Right forelimb (tissue), 1 donor: ENCODE data around the gene GPRIN3.
"Not testable (repeated sequence)": the region's sequence is repeated elsewhere in the genome, so short reads cannot be mapped to it uniquely, and the experiment has no call there.

Experiments used
- DNase-seq: peaks from one replicate; pipeline ENCODE4 v3.0.0-alpha.2; 2018

Gene GPRIN3

DNA sequence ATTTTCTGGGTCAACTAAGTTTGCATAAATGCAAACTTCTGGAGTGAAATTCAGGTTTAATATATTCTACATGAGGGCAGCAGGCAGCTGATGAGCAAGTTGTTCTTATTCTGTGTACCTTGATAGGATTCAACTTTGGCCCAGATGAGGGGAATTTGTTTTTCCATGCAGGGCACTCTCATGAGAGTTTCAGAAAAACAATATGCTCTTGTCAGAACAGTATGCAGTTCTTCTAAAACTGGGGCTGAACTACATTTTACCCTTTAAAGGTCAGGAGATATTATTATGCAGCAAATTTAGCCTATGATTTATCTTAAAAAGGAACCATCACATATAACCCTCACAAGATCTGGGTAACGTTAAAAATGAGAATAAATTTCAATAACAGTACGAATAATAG, 19.2 kb downstream of the GPRIN3 start:
- no peak for DNase-seq

DNA sequence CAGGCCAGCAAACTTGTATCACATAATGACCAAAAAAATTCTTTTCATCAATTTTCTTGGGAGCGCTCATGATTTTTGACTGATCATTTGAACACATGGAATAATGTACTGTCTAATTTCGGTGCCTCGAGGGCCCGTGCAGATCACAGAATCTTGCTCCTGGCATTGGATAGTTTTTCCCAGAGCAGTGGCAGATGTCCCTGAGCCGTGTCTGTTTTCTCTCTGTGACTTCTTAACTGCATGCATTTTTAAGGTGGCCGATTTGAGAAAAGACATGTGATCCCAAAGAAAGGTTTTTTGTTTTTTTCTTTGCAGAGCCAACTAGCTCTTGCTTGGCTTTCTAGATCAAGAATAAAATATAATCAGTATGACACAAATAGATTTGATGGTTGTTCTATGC, 19.7 kb downstream of the GPRIN3 start:
- no peak for DNase-seq

DNA sequence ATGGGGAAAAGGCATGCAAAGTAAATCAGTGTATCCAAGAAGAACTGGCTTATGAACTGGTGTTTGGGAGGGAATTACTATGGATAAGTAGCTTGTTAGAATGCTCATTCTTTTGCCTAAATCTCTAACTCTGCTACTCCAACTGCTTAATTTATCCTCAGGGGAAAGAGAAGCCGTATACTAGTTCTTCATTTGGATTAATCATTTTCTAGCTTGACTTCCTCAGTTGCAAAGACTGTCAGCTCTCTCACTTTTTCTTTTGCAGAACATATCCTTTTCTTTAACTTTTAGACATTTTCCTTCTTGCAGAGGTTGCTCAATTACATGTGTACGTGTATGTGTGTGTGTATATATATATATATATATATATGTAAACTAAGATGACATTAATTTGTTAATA, 21.9 kb downstream of the GPRIN3 start:
- no peak for DNase-seq

DNA sequence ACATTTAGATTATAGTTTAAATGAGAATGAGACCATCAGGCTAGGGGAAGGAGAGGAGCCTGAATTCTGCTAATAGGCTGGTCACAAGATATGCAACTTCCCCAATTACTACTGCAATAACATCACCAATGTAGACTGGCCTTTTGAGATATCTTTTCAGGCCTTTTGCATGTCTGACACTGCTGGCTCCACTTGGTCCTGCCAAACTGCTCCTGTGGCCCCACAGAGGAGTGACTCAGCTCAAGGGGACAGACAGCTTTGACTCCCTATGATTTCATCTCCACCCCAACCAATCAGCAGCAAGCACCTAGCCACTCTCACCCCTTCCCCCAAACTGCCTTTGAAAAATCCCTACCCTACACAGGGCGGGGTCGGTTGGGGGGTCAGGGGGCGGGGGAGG, 22.8 kb downstream of the GPRIN3 start:
- DNase-seq: no peak

DNA sequence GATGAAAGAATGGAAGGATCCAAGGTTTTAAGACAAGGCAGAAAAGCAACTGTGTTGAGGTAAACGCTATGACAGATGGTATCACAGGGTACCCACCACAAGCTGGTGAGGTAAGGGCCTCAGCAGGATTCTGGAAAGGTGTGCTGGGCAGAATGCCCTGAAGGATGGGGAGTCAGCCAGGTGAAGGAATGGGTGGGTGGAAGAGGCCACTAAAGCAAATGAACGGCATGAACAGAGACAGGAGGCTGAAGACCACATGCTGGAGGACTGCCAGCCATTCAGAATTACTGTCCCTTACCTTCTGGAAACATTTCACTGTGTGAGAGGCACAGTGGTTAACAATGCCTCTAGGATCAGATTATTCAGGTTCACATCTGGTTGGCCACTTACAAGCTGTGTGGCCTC, 23.6 kb downstream of the GPRIN3 start:
- no peak for DNase-seq

DNA sequence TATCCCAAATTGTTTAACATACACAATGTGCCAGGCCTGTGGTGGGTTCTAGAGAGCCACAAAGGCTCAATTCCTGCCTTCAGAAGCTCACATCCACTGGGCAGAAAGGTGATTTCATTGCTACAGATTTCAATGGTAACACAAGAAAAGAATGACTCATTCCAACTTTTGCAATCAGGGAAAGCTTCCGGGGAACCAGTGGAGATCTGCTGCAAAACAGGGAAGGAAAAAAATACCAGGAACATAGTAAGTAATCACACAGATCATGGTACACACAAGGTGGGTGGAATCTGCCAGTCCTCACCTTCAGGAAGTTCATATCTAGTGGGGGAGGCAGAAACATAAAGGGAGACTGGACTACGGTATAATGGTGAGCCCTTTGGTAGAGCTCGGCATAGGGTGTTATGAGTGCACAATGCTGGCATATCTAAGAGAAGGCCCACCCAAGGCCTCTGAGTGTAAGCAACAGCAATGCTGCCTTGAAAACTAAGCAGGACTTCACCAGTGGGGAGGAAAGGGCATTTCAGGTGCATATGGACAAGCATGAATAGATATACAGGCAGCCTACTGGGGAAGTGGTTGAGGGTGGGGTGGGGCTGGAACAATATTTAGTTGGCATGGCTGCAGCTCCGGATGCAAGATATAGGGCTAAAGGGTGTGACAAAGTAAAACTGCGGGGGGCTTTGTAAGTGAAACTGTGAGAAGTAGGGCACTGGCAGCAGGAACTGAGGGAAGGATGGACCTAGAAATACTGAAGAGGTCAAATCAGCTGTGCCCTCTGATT, 24.2 kb downstream of the GPRIN3 start:
- no peak for DNase-seq

DNA sequence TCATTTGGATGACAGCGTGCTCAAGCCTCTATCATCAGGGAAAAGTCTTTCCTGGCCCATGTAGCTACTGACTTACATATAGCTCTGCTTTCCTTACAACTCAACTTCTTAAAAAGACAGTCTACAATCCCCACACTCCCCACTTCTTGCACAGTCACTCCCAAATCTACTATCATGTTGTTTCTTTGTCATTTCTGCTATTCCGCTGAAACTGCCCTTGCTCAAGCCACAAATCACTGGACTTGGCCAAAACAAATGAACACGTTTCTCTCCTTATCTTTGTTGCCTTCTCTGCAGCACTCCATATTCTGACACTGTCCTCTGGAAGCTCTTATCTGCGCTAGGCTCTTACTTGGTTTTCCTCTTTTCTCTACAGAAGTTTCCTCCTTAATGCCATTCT, 28.2 kb downstream of the GPRIN3 start:
- DNase-seq: no peak

DNA sequence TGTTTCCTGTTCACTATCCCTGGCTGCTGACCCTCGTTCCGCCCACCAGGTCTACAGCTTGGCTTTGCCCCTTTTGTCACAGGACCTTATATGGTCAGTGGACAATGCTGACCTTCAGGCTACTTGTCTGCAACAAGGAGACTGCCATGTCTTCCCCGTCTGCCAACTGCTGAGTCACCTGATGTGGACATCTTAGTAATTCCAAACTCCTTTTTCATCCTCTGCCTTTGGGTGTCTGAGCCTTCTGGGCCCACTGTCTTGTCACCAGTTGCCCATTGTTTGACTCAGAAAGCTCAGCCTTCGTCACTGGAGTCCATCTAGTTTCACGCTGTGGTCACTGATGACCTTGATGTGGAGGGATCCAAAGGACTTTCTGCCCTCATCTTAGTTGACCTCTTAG, 30.2 kb downstream of the GPRIN3 start:
- no peak for DNase-seq

DNA sequence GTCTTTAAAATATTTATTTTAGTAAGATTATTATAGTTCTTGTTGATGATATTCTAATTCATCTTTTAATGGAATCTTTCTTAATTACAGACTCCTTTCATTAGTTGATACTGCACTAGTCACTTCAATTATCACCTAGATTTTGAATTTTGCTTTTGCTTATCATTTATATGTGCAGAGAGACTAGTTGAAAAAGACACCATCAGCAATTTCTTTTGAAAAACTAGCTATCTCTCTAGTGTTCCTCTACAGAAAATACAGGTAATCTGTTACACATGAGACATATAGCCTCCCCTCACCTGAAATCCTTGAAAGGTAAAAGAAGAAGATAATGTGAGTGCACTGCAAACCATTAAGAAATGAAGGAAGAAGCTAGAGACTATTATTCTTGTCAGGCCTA, 31.3 kb downstream of the GPRIN3 start:
- no peak for DNase-seq

DNA sequence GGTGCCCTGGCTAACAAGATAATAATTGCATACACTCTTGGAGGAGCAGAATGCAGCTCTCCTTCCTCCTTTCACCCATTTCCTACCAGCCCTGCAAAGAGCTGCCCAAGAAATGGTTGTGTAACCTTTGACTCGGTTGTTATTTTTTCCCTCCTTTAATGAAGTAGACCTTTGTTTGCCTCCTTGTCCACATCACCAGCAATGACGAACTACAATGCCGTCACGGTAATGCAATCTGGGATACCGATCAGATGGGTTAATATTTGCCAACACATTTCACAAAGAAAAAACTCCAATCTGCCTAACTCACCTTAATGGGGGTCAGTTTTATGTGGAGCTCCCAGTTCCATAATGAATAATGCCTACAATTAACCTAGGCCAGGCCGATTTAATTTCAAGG, 32.0 kb downstream of the GPRIN3 start:
- no peak for DNase-seq

DNA sequence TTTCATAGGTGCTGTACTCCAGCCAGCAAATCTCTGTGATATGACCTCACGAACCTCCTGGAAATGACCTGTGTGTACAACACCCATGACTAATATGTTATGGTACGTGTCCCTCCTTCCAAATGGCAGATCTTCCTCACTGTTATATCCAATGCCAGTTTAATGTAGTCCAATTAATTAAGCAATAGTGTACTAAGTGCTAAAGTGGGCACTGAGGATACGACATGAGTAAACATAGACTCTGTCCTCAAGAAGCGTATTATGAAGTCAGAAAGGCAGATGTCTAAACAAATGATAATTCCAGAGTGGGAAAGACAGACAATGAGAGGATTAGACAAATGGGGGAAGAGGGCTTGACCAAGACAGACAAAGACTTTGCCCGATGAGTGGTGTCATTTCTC, 33.9 kb downstream of the GPRIN3 start:
- no peak for DNase-seq

DNA sequence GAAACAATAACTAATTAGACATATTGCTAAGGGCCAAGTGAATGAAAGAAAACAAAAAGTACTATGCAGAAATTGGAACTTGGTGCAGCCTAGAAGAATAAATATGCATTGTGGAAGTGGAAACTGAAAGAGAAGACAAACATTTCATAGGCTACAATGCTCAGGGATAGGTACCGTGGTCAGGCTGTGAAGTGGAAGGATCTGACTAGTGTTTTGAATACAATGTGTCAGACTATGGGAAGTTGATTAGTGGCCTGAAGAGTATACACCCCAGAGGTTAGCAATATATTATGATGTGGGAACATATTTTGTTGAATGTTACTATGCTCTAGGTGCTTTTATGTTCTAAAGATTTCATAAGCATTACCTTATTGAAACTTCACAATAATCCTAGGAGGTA, 36.8 kb downstream of the GPRIN3 start:
- DNase-seq: no peak

DNA sequence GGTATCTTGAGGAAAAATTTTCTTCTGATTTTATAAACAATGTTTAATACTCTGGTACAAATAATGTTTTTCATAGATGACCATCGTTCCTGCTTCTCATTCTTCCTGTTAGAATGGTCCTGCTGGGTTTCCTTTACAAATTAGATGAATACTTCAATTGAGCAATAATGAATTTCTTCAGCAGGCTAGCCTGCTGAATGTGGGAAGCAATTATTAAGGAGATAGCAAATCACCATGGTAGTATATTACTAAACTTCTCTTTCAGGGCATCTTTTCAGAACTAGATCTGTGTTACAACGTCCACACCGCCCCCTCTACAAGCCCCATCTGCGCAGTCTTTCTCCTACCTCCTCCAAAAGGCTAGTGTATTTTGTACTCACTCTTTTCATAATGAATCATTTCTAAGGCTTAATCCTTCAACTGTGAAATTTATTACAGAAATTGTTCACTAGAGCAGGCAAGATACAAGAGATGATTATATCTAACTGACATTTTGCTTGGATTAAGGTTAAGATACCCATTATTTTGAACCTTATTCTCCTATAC, 38.4 kb downstream of the GPRIN3 start:
- DNase-seq: no peak

DNA sequence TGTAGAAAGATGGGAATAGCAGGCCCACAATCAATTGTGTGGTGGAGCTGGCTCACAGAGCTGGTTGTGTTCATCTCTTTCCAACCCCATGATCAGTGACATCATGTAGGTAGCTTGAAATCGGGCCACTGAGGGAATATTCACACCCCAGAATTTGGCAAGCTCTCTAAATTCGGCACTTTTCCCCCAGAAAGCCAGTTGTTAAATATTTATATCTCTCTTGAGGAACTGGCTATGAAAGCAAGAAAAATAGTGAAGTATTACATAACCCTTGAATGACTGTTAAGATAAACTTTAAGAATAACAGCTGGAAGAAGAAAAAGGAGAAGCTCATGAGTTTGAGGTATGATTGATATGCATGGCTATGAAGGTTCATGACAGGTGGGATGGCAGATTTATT, 38.9 kb downstream of the GPRIN3 start:
- DNase-seq: no peak

DNA sequence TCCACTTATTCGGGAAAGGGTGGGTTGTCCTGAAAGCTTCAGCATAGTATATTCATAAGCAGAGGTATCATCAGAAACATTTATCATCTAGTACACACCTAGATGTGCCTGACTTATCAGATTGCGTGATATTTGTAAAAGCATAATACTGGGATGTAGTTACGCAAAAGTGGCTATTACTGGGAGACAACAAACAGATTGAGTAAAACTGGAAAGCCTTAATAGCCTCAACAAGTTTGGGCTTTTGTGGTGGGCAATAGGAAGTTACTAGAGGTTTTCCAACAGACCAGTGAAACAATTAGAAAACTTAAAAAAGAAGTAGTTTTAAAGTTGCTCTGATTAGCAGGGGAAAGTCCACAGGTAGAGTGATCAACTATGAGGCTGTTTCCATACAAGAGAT, 39.8 kb downstream of the GPRIN3 start:
- no peak for DNase-seq

DNA sequence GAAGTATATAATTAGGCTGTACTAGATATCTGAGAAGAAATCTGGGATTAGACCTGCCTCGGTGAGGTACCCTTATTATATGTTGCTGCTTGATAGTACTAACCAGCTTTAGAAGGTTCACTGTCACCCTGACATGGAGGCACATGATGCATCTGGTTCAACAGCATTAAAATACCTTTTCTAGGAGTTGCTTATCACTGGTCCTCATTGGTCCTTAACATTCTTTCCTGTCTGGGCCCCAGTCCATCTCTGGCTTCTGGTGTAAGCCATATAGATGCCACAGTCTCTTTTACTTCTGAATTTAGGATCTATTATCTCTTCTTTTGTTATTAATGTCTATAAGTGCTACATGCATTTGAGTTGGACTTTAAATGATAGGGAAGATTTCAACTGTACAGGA, 40.2 kb downstream of the GPRIN3 start:
- DNase-seq: no peak

DNA sequence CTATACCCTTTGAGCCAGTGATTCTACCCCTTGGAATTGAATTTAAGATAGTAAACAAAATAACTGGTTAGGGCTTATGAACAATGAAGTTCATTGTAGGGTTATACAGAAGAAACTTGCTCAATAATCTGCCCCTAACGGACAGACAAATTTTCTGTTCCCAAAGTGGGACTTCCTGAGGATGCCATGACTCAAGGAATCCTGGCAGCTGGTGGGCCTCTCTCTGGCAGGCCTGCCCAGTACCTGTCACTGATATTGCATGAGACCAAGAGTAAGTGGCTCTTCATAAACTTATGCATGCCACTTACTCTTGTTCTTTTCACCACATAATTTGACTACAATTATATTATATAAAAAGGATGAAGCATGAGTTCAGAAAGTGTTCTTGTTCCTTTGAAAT, 41.5 kb downstream of the GPRIN3 start:
- no peak for DNase-seq

DNA sequence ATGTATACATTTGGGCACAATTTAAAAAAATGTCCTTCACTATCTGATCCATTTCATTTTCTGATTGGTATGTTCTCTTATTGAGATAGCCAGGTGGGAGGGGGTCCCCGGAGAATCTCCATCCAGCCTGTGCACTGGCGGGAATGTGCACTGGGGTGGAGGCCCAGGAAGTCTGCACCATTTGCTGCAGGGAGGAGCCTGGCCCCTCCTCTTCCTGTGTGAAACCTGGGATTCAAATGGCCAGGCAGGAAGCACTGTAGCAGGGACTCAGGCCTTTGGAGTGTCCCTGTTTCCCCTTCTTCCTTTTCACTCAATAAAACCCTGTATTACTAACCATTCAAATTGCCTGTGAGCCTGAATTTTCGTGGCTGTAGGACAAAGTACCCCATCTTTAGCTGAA, 44.3 kb downstream of the GPRIN3 start:
- DNase-seq: no peak

DNA sequence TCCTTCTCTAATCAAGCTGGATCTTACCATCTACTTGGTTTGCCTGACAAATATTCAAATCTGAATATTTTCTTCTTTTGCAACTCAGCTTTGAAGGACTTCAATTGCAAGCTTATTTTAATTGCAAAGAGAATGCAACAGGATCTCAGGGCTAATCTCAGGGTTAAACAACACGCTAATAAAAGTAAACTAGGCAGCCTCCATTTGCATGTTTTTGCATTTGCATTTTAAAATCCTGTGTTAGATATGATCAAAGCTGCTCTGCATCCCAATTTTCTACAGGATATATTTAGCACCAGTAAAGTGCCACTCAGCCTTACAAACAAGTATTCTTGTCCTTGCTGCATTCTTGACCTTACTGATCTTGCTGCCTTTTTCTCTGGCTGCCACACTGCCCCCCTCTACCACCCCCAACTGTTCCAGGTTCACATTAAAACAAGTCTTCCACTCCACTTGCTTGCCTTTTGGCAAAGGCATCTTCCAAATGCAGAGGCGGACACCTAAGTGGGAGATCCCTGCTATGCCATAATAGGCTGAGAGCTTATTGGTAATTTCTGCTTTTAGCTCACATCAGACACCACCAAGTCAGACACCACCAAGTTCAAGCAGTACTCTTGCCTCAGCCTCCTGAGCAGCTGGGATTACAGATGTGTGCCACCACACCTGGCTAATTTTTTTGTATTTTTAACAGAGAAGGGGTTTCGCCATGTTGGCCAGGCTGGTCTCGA, 48.1 kb downstream of the GPRIN3 start:
- DNase-seq: no peak

DNA sequence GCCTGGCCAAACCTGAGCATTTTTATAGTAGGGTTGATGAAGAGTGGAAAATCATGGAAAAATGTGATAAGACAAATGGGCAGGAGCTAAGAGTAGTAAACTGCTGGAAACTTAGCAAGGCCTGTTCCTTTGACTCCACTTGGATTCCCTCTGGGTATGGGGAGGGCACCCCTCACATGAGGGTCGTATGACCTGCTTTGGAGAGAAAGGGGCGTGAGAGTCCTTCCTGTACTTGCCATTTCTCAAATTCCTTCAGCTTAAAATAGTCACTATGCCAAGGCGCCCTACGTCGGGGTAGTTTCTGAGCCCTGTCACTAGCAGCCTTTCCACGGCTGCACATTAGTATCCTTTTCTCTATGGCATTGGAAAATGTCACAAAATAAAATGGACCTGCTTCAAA, 49.1 kb downstream of the GPRIN3 start:
- no peak for DNase-seq

DNA sequence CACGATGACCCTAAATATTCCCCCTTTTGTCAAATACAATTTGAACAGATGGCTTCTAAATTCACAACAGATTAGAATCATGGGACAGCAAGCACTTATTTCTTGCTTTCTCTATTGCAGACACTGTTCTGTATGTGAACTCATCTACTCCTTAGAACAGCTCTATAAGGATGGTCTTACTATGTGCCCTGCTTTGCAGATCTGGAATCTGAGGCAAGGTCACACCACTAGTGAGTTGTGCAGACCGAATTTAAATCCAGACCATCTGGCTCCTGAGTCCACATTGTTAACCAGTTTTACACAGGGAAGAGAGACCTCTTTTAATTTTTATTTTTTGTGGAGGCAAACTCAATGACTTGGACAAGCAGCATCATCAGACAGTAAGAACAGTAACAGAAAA, 50.2 kb downstream of the GPRIN3 start:
- no peak for DNase-seq

DNA sequence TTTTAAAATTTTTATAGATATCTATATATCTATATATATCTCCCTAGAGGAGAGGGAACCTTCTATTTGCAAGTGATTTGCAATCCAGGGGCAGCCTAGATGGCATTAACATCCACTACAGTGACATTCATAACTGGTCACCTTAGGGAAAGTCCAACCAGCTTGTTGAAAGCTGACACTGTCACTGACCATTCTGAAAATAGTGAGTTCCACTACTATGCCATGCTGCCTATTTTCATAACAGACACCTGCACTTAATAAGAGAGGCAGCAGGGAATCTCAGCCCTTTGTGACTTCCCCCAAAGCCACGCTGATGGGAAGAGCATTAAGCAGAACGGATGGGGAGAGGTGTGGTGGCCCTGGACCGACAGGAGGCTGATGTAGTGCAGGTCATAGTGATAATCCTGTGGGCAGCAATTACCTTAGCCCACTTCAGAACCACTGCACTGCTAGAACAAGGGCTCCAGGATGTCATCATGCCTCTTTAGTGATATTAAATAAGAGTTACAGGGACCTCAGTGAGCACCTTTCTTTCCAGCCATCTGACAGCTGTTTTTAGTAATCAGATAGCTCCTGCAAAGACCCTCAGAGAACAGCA, 51.3 kb downstream of the GPRIN3 start:
- no peak for DNase-seq

DNA sequence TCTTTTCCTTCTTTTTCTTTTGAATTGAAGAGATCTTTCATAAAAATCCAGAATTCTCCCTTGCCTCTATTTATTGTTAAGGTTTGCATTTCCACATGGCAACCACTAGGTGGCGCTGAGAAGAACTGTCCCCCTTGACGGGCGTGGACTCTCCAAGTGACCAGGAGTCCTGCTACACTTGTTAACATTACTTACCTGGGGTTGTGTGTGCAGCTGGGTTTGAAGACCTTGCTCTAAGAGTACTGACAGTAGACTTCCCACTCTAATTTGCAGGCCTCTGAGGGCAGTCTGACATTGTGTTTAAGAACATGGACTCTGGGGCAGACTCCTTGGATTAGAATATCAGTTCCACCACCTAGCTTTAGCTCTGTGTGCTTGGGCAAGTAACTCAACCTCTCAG, 52.8 kb downstream of the GPRIN3 start:
- DNase-seq: no peak

DNA sequence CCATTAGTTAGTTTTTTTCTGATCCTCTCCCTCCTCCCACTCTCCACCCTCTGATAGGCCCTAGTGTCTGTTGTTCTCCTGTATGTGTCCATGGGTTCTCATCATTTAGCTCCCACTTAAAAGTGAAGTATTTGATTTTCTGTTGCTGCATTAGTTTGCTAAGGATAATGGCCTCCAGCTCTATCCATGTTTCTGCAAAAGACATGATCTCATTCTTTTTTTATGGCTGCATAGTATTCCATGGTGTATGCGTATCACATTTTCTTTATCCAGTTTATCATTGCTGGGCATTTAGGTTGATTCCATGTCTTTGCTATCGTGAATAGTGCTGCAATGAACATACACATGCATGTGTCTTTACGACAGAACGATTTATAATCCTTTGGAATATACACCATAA, 53.3 kb downstream of the GPRIN3 start:
- not testable (repeated sequence) for DNase-seq
